Mesodermal cell (in vitro differentiated cells): ENCODE data around the gene CARMIL3.

Experiments
- H3K27ac ChIP-seq: 2 replicates; pipeline ENCODE4 v1.7.0; 2013; ENCODE audit warnings: mild to moderate bottlenecking, low read depth, low read length, moderate library complexity; ENCODE audit not compliant: severe bottlenecking
- H3K36me3 ChIP-seq: 2 replicates; pipeline ENCODE4 v1.7.1; 2013; ENCODE audit warnings: mild to moderate bottlenecking, low read length, moderate library complexity; ENCODE audit not compliant: control insufficient read depth, insufficient read depth
- H3K4me1 ChIP-seq: one replicate; pipeline ENCODE4 v1.7.1; 2013; ENCODE audit warnings: mild to moderate bottlenecking, low read length; ENCODE audit not compliant: insufficient read depth, control insufficient read depth, poor library complexity, severe bottlenecking
- H3K4me3 ChIP-seq: 2 replicates; pipeline ENCODE4 v1.7.0; 2013; ENCODE audit warnings: low read length, control low read depth, mild to moderate bottlenecking; ENCODE audit not compliant: insufficient read depth, poor library complexity, severe bottlenecking; ENCODE audit errors: extremely low read depth
- H3K9me3 ChIP-seq: 2 replicates; pipeline ENCODE4 v1.7.1; 2013; ENCODE audit warnings: mild to moderate bottlenecking, low read length, moderate library complexity; ENCODE audit not compliant: control insufficient read depth
- WGBS, 2 experiments: methylation state at CpG; one replicate each; pipeline ENCODE4 v1.1.5; 2013; ENCODE audit warnings: missing lambda C conversion rate in 2 of 2; ENCODE audit not compliant: insufficient coverage in 2 of 2; 5-methylcytosine and 5-hydroxymethylcytosine counted together

The CARMIL3 gene

DNA sequence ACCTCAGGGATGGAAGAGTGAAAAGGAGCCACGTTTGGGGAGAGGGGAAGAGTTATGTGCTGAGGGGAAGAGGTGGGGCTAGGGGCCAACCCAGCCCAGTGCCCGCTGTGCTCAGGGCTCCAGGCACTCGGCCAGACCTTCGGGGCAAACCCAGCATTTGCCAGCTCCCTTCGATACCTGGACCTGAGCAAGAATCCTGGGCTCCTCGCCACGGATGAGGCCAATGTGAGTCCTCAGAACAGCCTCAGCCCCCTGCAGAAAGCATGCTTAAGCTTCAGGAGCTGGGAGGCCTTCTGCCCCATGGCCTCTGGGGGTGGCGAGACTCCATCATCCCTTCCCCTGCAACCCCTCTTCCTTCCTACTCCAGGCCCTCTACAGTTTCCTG, 5.0 kb downstream of the CARMIL3 start:
- 79 to 83% methylated on average over 6 of the region's 8 CpGs for WGBS, 2 experiments
- Histone ChIP-seq H3K4me3 (no peak overlapping the region), H3K9me3 (no peaks in the 10 kb centered on the region), H3K27ac (no peak overlapping the region), H3K4me1 (no peaks in the 10 kb centered on the region), H3K36me3 (no peaks in the 10 kb centered on the region)

- no peaks in the 10 kb centered on the region for H3K9me3 ChIP-seq
- WGBS, 2 experiments, result 85 to 100% methylated on average over 1 to 2 of the region's 2 CpGs
Measured at GRCh38 chr14:24057271-24057670, 5.5 kb downstream of the CARMIL3 start.

GRCh38 chr14:24057867-24058259, 6.1 kb downstream of the CARMIL3 start:
- 75 to 85% methylated on average over 10 to 14 of the region's 14 CpGs for WGBS, 2 experiments
- Histone ChIP-seq H3K4me1 (no peaks in the 10 kb centered on the region), H3K36me3 (no peaks in the 10 kb centered on the region), H3K9me3 (no peaks in the 10 kb centered on the region), H3K27ac (no peak overlapping the region), H3K4me3 (no peak overlapping the region)

More at GRCh38 chr14:24057271-24057670, 5.5 kb downstream of the CARMIL3 start:
- H3K4me3 ChIP-seq, result no peak overlapping the region
- no peak overlapping the region for H3K27ac ChIP-seq
- no peaks in the 10 kb centered on the region for H3K4me1 ChIP-seq
- H3K36me3 ChIP-seq, result no peaks in the 10 kb centered on the region

DNA sequence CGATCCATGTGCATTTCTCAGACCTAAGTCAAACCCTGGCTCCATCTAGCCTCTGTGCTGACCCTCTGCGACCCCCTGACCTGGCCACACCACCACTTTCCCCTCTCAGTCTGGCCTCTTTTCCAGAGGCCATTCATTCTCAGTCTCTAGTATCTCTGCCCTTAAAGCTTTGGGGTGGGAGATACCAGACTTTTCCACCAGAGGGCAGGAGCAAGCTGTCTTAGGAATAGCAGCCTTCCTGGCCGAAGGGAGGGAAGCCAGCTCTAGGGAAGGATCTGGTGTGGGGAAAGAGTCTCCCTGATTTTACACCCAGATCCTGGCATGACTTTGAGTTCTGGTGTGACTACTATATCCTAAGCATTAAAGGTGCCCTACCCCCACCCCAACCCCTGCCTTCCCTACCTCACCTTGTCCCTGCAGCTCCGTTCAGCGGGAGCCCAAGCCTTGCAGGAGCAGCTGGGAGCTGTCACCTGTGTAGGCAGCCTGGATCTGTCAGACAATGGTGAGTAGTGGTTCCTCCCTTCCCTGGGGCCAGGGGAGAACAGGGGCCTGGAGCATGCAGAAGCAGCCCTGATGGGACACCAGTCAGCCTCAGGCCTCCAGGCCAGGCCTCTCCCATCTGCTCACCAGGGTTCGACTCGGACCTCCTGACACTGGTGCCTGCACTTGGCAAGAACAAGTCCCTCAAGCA, 6.6 kb downstream of the CARMIL3 start:
- no peaks in the 10 kb centered on the region for H3K4me1 ChIP-seq
- no peak overlapping the region for H3K4me3 ChIP-seq
- WGBS, 2 experiments, result 71 to 77% methylated on average over 4 to 5 of the region's 7 CpGs
- H3K9me3 ChIP-seq, result no peaks in the 10 kb centered on the region
- H3K27ac ChIP-seq, result no peak overlapping the region
- H3K36me3 ChIP-seq, result no peaks in the 10 kb centered on the region

- Histone ChIP-seq H3K4me3 (no peak overlapping the region), H3K4me1 (no peaks in the 10 kb centered on the region), H3K36me3 (no peaks in the 10 kb centered on the region), H3K27ac (no peak overlapping the region), H3K9me3 (no peaks in the 10 kb centered on the region)
- WGBS, 2 experiments, result 79 to 85% methylated on average over 4 to 9 of the region's 10 CpGs
Measured at GRCh38 chr14:24058951-24059475, 7.2 kb downstream of the CARMIL3 start.

DNA sequence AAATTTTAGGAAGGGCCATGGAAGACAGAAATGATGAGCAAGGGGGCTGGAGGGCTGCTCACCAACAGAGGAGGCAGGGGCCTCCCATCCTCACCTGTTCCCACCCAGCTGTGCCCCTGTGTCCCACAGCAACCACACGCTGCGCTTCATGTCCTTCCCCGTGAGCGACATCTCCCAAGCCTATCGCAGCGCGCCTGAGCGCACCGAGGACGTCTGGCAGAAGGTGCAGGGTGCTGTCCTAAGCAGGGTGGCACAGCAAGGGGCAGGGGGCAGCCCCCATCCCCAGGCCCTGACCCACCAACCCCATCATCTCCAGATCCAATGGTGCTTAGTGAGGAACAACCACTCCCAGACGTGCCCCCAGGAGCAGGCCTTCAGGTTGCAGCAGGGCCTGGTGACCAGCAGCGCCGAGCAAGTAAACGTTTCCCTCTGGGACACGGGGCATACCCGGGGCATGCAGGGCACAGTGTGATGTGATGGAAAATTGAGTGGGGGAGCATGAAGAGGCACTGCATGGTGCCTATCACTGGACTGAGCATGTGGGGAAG, 8.1 kb downstream of the CARMIL3 start:
- H3K9me3 ChIP-seq, result no peaks in the 10 kb centered on the region
- H3K36me3 ChIP-seq, result no peaks in the 10 kb centered on the region
- WGBS, 2 experiments, result 97% methylated on average over 7 to 16 of the region's 16 CpGs
- H3K4me3 ChIP-seq, result no peak overlapping the region
- no peaks in the 10 kb centered on the region for H3K4me1 ChIP-seq
- no peak overlapping the region for H3K27ac ChIP-seq

DNA sequence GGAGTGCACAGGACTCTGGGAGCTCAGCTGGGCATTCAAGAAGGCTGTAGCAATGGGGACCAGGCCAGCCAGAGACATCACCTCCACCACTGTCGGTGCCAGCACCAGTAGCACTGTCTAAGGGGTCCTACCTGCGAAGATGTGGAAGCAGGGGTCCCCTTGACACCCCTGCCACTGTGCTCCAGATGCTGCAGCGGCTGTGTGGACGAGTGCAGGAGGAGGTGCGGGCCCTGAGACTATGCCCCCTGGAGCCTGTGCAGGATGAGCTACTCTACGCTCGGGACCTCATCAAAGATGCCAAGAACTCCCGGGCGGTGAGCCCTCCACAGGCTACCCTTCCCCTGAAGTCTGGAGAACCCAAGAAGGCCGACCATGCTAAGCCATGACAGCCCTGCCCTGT, 8.6 kb downstream of the CARMIL3 start:
- H3K4me3 ChIP-seq, result no peak overlapping the region
- H3K36me3 ChIP-seq, result no peaks in the 10 kb centered on the region
- no peaks in the 10 kb centered on the region for H3K4me1 ChIP-seq
- H3K27ac ChIP-seq, result no peak overlapping the region
- H3K9me3 ChIP-seq, result no peaks in the 10 kb centered on the region
- 87 to 93% methylated on average over 9 to 10 of the region's 10 CpGs for WGBS, 2 experiments

GRCh38 chr14:24060984-24061913, 9.4 kb downstream of the CARMIL3 start:
- 92 to 100% methylated on average over 7 of the region's 7 CpGs for WGBS, 2 experiments

DNA sequence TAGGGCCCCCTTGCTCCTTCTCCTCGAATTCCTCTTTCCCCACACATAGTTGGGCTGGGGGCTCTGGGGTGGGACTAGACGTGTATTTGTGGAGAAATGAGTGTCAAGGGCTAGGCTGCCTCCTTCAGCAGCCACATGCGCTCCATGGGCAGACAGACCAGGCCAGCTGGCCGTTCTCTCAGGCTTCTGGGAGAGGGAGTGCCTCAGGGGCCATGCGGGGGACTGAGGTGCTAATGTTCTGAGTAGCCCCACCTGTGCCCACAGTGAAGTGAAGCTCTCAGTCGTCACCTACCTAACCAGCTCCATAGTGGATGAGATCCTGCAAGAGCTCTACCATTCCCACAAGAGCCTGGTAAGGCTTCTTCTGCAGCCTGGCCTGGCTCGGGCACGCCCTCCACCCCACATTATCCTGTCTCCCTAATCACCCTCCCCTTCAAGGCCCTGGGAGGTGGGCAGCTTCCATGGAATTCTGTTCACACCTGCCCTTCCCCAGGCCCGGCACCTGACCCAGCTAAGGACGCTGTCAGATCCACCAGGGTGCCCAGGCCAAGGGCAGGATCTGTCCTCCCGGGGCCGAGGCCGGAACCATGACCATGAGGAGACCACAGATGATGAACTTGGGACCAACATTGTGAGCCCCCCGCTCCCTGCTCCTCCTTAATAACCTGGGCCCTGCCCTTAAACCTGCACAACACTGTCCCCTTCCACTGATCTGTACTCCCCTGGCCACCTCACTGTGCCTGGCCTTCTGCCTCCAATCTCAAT, 10.6 kb downstream of the CARMIL3 start:
- Histone ChIP-seq H3K4me3 (no peak overlapping the region), H3K4me1 (no peaks in the 10 kb centered on the region), H3K27ac (no peak overlapping the region), H3K36me3 (no peaks in the 10 kb centered on the region), H3K9me3 (no peaks in the 10 kb centered on the region)
- WGBS, 2 experiments, result 94% methylated on average over 11 to 12 of the region's 14 CpGs

More at GRCh38 chr14:24060984-24061913, 9.4 kb downstream of the CARMIL3 start:
- no peaks in the 10 kb centered on the region for H3K36me3 ChIP-seq
- H3K4me1 ChIP-seq, result no peaks in the 10 kb centered on the region
- no peak overlapping the region for H3K4me3 ChIP-seq
- no peaks in the 10 kb centered on the region for H3K9me3 ChIP-seq
- H3K27ac ChIP-seq, result no peak overlapping the region

DNA sequence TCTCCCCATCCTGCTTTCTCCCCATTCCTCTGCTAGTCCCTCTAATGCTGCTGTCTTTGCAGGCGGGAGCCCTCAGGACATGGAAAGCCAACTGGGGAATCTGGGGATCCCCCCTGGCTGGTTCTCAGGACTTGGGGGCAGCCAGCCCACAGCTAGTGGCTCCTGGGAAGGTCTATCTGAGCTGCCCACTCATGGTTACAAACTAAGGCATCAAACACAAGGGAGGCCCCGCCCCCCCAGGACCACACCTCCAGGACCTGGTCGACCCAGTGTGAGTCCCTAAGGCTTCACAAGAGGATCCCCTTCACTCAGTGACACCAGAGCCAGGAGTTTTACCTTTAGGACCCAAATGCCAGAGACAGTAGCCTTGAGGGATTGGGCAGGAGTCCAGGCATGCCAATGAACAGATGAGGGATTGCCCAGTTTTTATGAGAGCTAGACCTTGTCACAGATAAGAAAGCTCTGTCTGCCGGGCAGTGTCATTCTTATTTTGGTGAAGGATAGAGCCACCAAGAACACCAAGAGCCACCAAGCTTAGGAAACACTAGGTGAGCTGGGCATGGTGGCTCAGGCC, 11.5 kb downstream of the CARMIL3 start:
- H3K4me1 ChIP-seq, result no peaks in the 10 kb centered on the region
- H3K4me3 ChIP-seq, result no peak overlapping the region
- H3K36me3 ChIP-seq, result no peaks in the 10 kb centered on the region
- WGBS, 2 experiments, result 92 to 93% methylated on average over 2 to 3 of the region's 4 CpGs
- H3K27ac ChIP-seq, result no peak overlapping the region
- no peaks in the 10 kb centered on the region for H3K9me3 ChIP-seq
